ENCODE data around the gene QSOX2.

QSOX2 gene, protein sequence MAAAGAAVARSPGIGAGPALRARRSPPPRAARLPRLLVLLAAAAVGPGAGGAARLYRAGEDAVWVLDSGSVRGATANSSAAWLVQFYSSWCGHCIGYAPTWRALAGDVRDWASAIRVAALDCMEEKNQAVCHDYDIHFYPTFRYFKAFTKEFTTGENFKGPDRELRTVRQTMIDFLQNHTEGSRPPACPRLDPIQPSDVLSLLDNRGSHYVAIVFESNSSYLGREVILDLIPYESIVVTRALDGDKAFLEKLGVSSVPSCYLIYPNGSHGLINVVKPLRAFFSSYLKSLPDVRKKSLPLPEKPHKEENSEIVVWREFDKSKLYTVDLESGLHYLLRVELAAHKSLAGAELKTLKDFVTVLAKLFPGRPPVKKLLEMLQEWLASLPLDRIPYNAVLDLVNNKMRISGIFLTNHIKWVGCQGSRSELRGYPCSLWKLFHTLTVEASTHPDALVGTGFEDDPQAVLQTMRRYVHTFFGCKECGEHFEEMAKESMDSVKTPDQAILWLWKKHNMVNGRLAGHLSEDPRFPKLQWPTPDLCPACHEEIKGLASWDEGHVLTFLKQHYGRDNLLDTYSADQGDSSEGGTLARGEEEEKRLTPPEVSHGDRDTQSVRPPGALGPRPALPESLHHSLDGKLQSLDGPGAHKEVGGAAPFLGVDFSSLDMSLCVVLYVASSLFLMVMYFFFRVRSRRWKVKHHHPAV

DNA sequence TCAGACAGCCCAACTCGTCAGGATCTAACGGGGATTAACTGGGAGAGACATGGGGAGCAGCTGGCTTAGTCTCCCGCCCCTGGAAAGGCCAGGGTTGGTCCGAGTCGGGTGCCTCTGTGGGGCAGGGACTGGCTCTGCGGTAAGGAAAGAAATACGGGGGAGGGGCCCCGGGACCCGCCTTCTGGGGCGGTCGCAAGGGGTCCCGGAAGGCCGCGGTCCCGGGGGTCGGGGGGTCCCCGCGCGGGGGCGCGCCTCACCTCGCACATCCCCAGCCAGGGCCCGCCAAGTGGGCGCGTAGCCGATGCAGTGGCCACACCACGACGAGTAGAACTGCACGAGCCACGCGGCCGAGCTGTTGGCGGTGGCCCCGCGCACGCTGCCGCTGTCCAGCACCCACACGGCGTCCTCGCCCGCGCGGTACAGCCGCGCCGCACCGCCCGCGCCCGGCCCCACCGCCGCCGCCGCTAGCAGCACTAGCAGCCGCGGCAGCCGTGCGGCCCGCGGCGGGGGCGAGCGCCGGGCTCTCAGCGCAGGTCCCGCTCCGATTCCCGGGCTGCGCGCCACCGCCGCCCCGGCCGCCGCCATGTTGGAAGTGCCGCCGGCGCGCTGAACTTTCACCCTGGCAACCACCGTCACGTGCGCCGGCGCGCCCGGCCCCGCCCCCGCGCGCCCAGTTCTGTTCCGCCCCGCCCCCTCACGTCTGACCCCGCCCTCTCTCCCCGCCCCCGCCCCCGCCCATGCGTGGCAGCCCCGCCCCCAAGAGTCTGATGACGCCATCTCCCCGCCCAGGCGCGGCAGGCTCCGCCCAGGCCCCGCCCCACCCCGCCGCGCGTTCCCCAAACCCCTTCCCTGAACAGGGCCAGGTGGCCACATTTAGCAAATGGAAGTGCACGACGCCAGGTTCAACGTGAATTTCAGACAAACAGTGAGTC lies at the start of gene QSOX2:
Gene QSOX2 (minus strand): TSS at position 594 of the 932 bp plus-strand sequence. CDS start 9 bp downstream, at position 585.
- peak; percentile 84 for DNase-seq (ENCODE audit: low spot score)

DNA sequence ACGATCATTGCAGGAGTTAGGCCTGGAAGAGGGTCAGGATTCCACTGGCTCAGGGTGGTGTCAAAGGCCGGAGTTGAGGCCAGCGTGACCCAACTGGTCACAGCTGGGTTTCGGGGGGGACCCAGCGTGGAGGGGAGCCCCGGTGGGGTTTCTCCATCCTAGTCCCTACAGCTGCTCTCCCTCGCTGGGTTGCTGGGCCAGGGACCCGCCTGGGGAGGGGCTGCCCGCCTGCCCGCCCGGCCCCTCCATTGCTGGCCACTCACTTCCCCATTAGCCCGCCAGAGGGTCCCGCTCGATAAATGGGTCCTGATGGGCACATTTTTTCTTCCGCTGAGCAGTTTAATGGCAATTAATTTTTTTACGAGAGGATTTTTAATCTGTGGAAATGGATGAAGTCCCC lies 49.4 kb upstream of the QSOX2 start:
- DNase-seq (ENCODE audit: low spot score) = no peak

DNA sequence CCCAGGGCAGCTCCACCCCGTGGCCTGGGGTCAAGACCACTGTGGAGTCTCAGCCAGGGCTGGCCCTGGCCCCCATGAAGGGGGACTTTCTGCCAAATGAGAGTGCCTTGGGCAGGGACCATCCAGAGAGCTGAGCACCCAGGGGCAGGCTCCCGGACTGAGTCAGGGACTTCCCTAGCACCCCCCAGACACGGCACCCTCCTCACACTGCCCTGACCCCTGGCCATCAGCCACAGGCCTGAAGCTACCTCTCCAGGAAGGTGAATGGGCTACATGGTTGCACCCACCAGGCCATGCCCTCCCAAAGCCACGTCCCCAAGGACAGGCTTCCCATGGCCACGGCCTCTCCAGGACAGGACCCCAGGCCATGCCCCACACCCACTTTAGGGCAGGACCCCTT lies 48.8 kb upstream of the QSOX2 start:
- DNase-seq (ENCODE audit: low spot score) = no peak

DNA sequence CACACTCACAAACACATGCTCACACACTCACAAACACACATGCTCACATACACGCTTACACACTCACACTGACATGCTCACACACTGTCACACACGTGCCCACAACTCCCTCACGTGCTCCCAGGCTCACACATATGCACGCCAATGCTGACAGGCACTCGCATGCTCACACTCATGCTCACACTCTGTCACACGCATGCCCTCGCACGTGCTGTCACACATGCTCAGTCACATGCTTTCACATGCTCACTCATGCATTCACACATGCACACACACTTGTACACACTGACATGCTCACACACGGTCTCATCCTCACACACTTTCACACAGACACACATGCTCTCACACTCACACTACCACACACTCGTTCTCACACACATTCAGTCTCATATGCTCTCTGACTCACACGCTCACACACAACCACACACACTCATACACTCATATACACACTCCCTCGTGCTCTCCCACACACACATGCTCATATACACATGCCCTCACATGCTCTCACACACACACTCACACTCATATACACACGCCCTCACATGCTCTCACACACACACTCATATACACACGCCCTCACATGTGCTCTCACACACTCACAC lies 48.0 kb upstream of the QSOX2 start:
- DNase-seq (ENCODE audit: low spot score) = no peak

DNA sequence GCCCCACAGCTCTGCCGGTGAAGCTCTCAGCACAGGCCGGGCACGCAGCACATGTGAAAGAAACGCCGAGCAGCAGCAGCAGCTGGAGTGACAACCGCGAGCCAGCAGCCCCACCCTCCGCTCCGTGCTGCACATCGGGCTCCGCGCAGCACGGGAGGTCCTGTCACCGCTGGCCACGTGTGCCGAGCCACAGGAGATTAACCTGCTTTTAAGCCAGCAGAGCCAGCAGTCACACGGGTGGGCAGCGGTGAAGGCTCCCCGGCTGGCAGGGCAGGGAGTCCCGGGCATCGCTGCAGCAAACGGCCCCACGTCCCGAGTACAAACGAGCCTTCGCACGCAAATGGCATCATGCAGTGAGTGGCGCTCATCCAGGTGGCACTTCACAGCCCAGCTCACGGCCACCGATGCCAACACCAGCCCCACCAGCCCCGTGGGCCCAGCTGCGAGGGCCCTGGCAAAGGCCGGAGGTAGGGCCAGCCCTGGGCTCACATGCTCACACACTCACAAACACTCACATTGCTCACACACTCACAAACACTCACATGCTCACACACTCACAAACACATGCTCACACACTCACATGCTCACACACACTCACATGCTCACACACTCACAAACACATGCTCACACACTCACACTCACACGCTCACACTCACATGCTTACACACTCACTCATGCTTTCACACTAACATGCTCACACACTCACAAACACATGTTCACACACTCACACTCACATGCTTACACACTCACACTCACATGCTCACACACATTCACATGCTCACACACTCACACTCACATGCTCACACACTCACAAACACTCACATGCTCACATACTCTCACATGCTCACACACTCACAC lies 47.2 kb upstream of the QSOX2 start:
- no peak for DNase-seq (ENCODE audit: low spot score)

DNA sequence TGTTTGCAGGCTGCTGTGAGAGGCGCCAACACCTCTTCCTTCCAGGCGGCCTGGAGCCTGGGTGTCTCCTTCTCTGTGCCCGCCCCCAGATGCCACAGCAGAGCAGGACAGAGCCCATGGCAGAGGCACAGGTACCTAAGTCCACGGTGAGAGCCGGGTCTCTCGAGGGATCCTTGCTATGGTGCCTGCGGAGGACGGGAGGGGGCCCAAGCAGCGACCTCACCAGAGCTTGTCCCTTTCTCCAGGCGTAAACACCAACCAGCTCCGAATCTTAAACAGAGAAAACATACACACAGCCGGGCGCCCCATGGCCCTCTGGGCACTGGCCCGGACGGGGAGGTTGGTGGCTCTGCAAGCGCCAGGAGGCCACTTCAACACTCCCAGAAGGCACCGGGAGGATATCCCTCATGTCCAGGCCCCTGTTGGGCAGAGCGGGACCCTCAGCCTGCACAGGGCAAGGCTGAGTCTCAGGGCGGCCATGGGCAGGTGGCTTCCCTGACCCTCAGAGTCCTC lies 46.5 kb upstream of the QSOX2 start:
- no peak for DNase-seq (ENCODE audit: low spot score)

DNA sequence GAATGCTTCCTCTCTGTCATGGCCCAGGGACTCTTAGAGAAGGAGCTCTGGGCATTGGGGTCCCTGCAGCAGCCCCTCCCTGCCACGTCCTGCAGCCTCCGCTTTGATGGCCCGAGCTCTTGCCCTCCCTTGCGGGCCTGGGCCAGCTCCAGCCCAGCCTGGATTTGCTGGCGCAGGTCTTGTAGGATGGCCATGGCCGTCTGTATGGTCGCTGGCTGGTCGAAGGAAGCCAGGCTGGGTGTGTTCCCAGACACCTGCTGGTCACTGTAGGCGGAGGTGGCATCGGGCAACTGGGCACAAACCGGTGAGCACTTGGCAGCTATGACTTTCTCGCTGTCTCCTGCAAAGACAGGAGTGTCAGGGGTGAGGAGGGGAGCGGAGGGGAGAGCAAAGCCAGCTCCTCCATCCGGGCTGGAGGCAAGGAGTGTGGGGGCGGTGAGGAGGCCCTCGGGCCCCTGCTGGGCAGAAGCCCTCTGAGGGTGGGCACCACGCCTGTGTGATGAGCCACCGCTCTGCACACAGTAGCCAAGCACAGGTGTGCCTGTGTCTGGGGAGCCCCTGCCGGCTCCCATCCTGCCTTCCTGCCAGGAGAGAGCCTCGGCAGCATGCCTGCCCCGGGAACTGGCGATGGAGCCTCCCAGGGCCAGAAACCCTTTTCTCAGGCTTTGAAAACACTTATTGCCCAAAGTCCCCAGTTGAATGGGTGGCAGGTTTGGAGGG lies 45.9 kb upstream of the QSOX2 start:
- no peak for DNase-seq (ENCODE audit: low spot score)

DNA sequence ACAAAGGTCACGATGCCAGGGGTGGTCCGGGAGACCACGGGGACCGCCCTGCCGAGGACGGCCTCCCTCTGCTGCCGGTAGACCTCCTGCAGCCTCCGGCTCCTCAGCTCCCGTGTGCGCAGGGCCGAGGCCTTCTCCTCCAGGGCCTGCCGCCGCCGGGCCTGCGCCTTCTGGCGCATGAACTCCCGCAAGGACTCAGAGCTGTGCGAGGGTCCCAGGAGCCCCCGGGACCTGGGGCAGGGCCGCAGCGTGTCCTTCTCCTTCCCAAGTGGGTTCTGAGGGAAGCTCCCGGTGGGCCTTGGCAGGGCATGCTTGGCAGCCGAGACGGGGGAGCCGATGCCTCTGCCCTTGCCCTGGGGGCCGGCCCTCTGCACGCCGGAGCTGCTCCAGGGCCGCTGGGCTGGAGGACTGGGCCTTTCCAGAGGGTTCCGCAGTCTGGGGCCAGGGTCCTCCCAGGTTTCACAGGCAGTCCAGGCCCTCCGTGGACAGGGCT lies 44.9 kb upstream of the QSOX2 start:
- DNase-seq (ENCODE audit: low spot score) = no peak

DNA sequence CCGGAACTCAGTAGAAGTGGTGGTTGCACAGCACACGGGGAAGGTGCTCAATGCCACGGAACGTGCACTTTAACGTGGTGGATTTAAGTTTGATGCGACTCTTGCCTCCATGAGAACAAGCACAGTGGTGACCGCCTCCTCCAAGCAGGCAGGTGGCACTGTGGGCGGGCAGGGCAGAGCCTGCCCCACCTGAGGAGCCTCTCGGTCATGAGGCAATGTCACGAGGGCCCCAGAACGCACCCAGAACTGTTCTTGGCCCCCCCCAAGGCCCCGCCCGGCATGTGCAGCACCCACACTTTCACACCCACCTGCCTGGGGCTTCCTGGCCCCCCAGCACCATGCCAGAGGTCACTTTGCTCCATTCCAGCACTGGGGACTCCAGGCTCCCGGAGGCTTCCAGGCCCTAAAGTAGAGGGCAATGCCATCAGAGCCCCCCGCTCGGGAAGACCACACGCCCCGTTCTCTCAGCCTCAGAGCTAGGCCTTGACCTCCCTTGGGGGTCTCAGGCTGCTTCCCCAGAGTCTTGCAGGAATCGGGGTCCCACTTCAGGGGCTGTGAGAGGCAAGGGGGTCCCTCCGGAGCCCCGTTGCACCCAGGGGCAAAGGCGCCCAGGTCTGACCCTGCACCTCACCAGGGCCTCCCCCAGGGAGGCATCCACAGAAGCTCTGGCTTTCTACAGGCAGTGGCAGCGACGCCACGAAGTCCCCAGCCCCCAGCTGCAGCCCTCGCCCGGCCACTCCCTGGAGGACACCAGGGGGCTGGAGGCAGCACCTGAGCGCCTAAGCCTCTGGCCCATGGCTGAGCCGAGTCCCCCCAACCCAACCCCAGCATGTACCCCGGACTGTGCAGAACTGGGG lies 44.3 kb upstream of the QSOX2 start:
- no peak for DNase-seq (ENCODE audit: low spot score)

DNA sequence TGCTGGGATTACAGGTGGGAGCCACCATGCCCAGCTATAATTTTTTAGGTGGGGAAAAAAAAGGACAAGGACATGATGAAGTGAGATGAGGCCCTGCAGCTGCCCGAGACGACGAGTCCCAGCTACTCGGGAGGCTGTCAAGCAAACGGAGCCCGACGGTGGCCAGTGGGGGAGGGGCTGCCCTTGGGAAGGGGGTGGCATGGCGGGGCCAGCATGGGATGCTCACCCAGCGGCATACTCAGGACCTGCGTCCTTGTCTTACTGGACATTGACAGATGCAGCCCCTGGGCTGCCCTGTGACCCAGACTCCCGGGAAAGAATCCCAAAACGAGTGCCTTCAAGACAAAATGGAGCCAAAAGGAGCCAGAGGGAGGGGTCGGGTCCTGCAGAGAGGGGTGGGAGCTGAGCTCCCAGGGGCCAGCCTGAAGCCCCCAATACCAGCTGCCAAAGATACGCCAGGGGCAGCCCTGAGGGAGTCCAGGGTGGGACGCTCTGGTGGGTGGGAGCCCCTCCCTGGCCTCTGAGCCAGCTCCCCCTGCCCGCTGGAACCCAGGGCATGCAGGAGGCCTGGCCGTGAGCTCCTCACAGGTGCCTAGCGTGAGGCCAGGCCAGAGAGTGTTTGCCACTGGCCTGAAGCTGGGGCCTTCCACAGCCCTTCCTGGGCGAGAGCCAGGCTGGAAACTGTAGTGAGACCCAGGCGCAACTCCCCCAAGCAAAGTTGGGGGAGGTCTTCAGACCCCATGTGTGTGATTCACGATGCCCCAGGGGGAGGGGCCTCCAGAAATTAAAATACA lies 42.5 kb upstream of the QSOX2 start:
- DNase-seq (ENCODE audit: low spot score) = no peak

DNA sequence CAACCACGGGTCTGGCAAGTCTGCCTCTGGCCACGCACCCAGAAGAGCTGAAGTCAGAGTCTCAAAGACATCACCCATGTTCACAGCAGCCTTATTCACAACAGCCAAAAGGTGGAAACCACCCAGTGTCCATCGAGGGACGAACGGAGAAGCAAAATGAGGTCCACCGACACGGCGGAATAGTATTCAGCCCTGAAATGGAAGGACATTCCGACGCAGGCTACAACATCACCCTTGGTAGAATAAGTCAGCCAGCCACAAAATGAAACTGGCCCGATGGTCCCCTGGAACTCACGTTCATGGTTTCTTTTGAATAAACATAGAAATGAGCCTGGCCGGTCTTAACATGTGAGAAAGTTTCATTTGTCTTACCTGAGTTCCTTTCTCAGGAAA lies 41.4 kb upstream of the QSOX2 start:
- DNase-seq (ENCODE audit: low spot score) = no peak

DNA sequence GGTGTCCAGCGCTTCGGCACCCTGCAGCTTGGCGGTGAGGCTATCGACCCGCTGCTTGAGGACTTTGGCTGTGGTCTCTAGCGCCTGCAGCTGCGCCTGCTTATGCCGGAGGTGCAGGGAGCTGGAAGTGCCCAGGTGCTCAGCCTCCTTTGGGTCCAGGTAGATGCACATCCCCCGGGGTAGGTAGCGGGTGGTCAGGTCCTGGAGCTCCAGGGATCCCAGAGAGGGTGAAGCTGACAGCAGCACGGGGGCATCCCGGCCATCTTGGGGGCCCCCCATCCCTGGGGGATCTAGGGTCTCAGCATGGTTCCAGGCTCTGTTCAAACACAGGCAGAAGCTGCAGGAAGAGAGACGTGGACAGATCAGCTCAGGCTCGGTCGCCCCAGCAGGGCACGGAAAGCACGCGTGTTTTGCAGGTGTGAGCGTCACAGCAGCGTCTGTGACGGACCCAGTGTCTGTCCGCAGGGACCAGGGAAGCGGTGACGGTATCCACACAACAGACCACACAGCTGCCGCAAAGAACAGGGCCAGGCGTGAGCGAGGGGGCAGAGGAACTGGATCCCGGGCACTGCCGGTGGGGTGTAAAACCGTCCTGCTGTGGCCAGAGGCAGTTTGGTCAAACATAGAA lies 40.9 kb upstream of the QSOX2 start:
- no peak for DNase-seq (ENCODE audit: low spot score)

DNA sequence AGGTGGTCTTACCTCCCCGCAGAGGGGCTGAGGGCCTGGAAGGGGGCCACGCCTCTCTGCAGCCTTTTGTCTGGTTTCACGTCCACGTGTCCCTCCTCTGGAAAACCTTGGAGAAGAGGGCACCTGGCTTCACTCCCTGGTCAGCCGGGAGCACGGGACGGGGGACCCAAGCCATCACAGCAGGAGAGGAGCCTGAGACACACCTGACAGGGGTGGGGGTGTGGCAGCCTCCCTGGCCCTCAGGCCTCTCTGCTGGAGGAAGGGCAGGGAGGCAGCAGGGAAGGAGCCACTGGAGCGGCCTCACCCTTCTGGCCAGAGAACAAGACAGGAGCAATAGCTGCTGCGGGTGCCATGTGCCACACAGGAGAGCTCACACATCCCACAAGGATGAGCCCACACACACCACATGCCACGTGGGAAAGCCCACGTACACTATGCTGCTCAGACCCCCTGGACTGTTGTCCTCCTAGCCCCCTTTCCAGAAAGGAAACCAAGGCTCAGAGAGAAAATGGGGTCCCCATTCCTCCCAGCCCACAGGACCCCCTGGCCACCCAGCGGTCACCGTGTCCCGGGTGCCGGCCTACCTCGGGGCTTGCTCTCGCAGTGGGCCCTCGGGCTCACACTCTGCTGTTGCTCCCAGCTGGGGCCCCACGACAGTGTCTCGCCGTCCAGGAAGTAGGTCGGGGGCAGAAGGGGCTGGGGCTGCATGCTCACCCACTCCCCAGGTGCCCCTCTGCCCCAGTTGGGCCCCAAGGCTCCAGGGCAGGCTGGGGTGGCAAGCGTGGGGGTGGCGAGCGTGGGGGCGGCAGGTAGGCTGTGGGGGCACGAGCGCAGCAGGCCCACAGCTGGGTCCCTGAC lies 40.1 kb upstream of the QSOX2 start:
- no peak for DNase-seq (ENCODE audit: low spot score)

DNA sequence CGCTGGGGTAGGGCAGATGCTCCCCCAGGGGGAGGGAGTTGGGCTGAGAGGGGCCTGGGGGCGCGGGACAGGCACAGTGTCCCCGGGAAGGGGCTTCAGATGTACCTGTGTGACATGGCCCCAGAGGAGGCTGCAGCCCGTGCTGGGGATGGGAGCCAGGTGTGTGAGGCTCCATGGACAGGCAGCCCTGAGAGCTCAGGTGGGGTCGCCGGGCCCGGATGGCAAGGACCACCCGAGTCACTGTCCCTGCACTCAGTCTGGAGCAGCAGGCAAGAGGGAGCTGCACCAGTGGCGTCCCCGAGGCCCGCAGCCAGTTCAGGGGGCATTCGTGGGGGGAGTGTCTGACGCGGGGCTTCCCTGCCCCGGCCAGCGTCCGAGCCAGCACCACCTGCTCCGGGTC lies 39.3 kb upstream of the QSOX2 start:
- DNase-seq (ENCODE audit: low spot score) = no peak

DNA sequence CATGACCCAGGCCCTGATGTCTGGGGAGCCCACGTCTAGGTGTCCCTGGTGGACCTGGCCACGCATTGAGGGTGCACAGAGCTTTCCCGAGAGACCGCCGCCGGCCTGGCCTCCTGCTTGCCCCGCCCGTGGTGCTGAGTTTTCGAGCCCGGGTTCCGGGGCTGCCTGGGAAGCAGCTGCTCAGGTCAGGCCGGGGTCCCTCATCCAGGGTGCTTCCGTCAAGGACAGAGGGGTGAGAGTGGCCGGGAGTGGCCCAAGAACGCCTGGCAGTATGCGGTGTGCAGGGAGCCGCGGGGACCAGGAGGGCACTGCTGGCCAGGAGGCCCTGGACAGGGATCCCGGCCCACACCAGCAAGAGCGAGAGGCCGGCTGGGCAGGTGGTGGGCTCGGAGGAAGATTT lies 38.7 kb upstream of the QSOX2 start:
- DNase-seq (ENCODE audit: low spot score) = no peak

DNA sequence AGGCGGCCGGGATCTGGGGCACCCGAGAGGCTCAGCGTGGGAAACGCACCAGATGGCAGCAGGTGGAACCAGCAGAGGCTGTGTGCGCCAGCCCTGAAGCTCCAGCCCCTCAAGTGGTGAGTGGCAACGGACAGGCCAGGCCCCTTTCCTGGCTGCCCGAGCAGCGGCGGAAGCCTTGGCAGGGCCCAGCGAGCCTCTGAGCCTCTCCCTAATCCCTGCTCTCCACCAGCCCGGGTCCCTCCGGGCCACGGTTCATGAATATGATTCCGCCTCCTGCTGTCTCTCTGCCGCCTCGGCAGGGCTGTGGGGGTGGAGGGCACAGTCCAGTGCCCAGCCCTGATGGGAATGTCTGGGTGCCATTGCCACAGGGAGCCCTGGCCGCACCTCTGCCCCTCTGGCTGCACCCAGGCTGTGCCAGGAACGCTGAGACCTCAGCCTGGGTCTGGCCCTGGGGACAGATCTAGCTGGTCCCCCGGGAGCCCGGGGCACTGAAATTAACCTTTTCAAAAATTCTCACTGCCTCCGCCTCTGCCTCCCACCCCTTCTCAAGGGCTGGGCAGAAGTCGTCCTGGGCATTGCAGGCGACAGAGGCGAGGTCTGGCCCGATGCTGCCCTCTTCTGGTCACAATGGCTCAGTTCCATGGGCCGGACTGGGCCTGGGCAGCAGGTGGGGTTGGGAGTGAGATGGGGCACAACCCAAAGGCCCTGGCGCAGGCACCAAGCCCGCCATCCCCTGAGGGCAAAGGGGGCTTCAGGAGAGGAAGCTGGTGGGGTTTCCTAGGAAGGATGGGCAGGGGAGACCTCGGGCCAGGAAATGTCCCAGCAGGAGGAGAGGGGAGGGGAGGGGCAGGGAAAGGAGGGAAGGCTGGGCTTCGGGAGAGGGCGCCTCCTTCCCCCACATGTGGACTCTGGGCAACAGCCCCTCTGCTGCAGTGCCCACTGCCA lies 38.0 kb upstream of the QSOX2 start:
- DNase-seq (ENCODE audit: low spot score) = peak; percentile 65
